Gastrocnemius medialis (tissue), 4 donors: ENCODE data around the gene PDE4B. TPM values are rescaled to one million over a fixed set of nuclear protein-coding genes. Genes with fewer than 3 reads are reported as not detected.

ENCODE experiments used
- ATAC-seq, 2 donors: fragments of 150-250 bp; one replicate each; pipeline ENCODE4 v1.9.1; 2016
- DNase-seq, 2 donors: peaks; one replicate each; pipeline ENCODE4 v3.0.0-alpha.2; 2019
- H3K27ac ChIP-seq, 4 donors: fragments of 200-600 bp; sonication (generic); 1 replicate in 1 of 4; 2 replicates in 3 of 4; pipeline ENCODE4 v1.5.1; 2016 to 2018; ENCODE audit warnings: mild to moderate bottlenecking in 2 of 4, moderate library complexity in 1 of 4
- H3K27me3 ChIP-seq, 3 donors: fragments of 200-600 bp; sonication (generic) in 2 of 3; 1 replicate in 1 of 3; 2 replicates in 2 of 3; pipeline versions ENCODE4 v1.5.1 to v1.6.0; 2016 to 2019; ENCODE audit warnings: mild to moderate bottlenecking in 1 of 3, moderate library complexity in 1 of 3
- H3K36me3 ChIP-seq, 2 donors: fragments of 200-600 bp; sonication (generic) in 1 of 2; one replicate each; pipeline ENCODE4 v1.5.1; 2017 to 2018
- H3K4me1 ChIP-seq, 2 donors: fragments of 200-600 bp; sonication (generic) in 1 of 2; one replicate each; pipeline ENCODE4 v1.5.1; 2016 to 2017; ENCODE audit warnings: mild to moderate bottlenecking in 2 of 2
- H3K4me3 ChIP-seq, 4 donors: fragments of 200-600 bp; sonication (generic) in 3 of 4; 1 replicate in 1 of 4; 2 replicates in 3 of 4; pipeline ENCODE4 v1.5.1; 2016 to 2019; ENCODE audit warnings: mild to moderate bottlenecking in 2 of 4
- H3K9me3 ChIP-seq, 3 donors: fragments of 200-600 bp; sonication (generic) in 2 of 3; 1 replicate in 1 of 3; 2 replicates in 2 of 3; pipeline ENCODE4 v1.5.1; 2016 to 2019
- POLR2A ChIP-seq, 2 donors: fragments of 450-650 bp; IDR thresholded peaks; one replicate each; pipeline ENCODE4 v1.6.1; 2017; ENCODE audit warnings: antibody characterized with exemption in 2 of 2, mild to moderate bottlenecking in 2 of 2, moderate library complexity in 2 of 2
- in situ Hi-C, 4 donors: fragments of 200-750 bp; cut with MboI; loops; one replicate each; pipeline versions ENCODE4 v1.15.0 to v1.8.0; 2017; ENCODE audit warnings: low sequenced_read_pairs in 4 of 4
- intact Hi-C: fragments of 100-400 bp; cut with DNase I; formaldehyde crosslinking; loops from one replicate; pipeline ENCODE4 v1.15.1; 2023; ENCODE audit warnings: low total_unique reads
- total RNA-seq, 4 donors: library from RNA; depleted of rRNA; stranded (reverse); fragments of >200 nt; gene quantifications; one replicate each; pipeline versions ENCODE4 v1.1.0 to v1.2.3, GENCODE V29; 2016
- TF ChIP-seq, protein P1 (sequence below), 5 experiments: fragments of 450-650 bp in 3 of 5; fragments of 200-600 bp in 2 of 5; sonication (generic) in 2 of 5; IDR thresholded peaks in 4 of 5; conservative IDR thresholded peaks in 1 of 5; 1 replicate in 4 of 5; 2 replicates in 1 of 5; pipeline ENCODE4 v1.5.1; 2016 to 2019; ENCODE audit warnings: antibody characterized with exemption in 5 of 5, mild to moderate bottlenecking in 3 of 5, moderate library complexity in 3 of 5

The PDE4B gene
- total RNA-seq, 4 donors from 2014 or later: 4.5 to 8.5 (median 7.9) TPM

- in situ Hi-C loops: loop anchor here (5.0 to 25.0 kb wide), 3 partner anchors 289 to 509 kb away; no protein-coding TSS in a partner anchor
These were observed 160.5 kb downstream of the PDE4B start for GRCh38 chr1:65953170-65953569.

GRCh38 chr1:65955071-65955470, 162.4 kb downstream of the PDE4B start:
- ATAC-seq (no peak), DNase-seq (no peak)
- Histone ChIP-seq H3K4me3 (no peak overlapping the region), H3K36me3 (no peaks in the 10 kb centered on the region), H3K4me1 (no peaks in the 10 kb centered on the region), H3K27ac (no peak overlapping the region), H3K27me3 (no peaks in the 10 kb centered on the region), H3K9me3 (no peaks in the 10 kb centered on the region)
- in situ Hi-C loops (loop anchor here in 2 of 4 donors (10.0 to 25.0 kb wide), 2 partner anchors 490 to 507 kb away; no protein-coding TSS in a partner anchor), intact Hi-C loops (no loop called here)
- TF ChIP-seq, protein P1, sequence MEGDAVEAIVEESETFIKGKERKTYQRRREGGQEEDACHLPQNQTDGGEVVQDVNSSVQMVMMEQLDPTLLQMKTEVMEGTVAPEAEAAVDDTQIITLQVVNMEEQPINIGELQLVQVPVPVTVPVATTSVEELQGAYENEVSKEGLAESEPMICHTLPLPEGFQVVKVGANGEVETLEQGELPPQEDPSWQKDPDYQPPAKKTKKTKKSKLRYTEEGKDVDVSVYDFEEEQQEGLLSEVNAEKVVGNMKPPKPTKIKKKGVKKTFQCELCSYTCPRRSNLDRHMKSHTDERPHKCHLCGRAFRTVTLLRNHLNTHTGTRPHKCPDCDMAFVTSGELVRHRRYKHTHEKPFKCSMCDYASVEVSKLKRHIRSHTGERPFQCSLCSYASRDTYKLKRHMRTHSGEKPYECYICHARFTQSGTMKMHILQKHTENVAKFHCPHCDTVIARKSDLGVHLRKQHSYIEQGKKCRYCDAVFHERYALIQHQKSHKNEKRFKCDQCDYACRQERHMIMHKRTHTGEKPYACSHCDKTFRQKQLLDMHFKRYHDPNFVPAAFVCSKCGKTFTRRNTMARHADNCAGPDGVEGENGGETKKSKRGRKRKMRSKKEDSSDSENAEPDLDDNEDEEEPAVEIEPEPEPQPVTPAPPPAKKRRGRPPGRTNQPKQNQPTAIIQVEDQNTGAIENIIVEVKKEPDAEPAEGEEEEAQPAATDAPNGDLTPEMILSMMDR (IDR thresholded peaks at IDR 0.05 in 4 of 5, conservative IDR thresholded peaks at IDR 0.05 in 1 of 5): no peak
- no peak for TF ChIP-seq POLR2A (IDR thresholded peaks at IDR 0.05)

More at GRCh38 chr1:65953170-65953569, 160.5 kb downstream of the PDE4B start:
- H3K4me1 ChIP-seq: no peaks in the 10 kb centered on the region
- no peaks in the 10 kb centered on the region for H3K36me3 ChIP-seq
- H3K4me3 ChIP-seq: no peak overlapping the region
- no peaks in the 10 kb centered on the region for H3K27me3 ChIP-seq
- no peak overlapping the region for H3K27ac ChIP-seq
- no peaks in the 10 kb centered on the region for H3K9me3 ChIP-seq
- no peak for DNase-seq
- TF ChIP-seq, protein P1 (IDR thresholded peaks at IDR 0.05 in 4 of 5, conservative IDR thresholded peaks at IDR 0.05 in 1 of 5): no peak
- TF ChIP-seq POLR2A (IDR thresholded peaks at IDR 0.05): no peak
- ATAC-seq: no peak
- intact Hi-C loops: no loop called here

GRCh38 chr1:65955503-65955902, 162.8 kb downstream of the PDE4B start:
- ATAC-seq (no peak), DNase-seq (no peak)
- intact Hi-C loops (no loop called here), in situ Hi-C loops (loop anchor here in 2 of 4 donors (10.0 to 25.0 kb wide), 2 partner anchors 489 to 507 kb away; no protein-coding TSS in a partner anchor)
- TF ChIP-seq POLR2A (IDR thresholded peaks at IDR 0.05): no peak
- TF ChIP-seq, protein P1 (IDR thresholded peaks at IDR 0.05 in 4 of 5, conservative IDR thresholded peaks at IDR 0.05 in 1 of 5): no peak
- H3K4me3 ChIP-seq: no peak overlapping the region
- no peaks in the 10 kb centered on the region for H3K9me3 ChIP-seq
- H3K36me3 ChIP-seq: no peaks in the 10 kb centered on the region
- H3K27ac ChIP-seq: no peak overlapping the region
- H3K27me3 ChIP-seq: no peaks in the 10 kb centered on the region
- no peaks in the 10 kb centered on the region for H3K4me1 ChIP-seq

GRCh38 chr1:65958561-65959350, 166.1 kb downstream of the PDE4B start:
- Histone ChIP-seq H3K9me3 (no peaks in the 10 kb centered on the region), H3K27ac (no peak overlapping the region), H3K4me3 (no peak overlapping the region), H3K36me3 (no peaks in the 10 kb centered on the region), H3K4me1 (no peaks in the 10 kb centered on the region), H3K27me3 (no peaks in the 10 kb centered on the region)
- DNase-seq (no peak), ATAC-seq (peak in 1 of 2 donors; percentile 52)
- TF ChIP-seq, protein P1 (IDR thresholded peaks at IDR 0.05 in 4 of 5, conservative IDR thresholded peaks at IDR 0.05 in 1 of 5): peak; percentile 63 to 78 (median 68)
- no peak for TF ChIP-seq POLR2A (IDR thresholded peaks at IDR 0.05)
- in situ Hi-C loops: loop anchor here in 2 of 4 donors (10.0 to 25.0 kb wide), 2 partner anchors 486 to 504 kb away; no protein-coding TSS in a partner anchor
- intact Hi-C loops: loop anchor here (1.0 kb wide), 2 partner anchors 284 to 488 kb away; no protein-coding TSS in a partner anchor
